H9 (cell line): ENCODE measurements around the gene ZFP36. TPM values are rescaled to one million over a fixed set of nuclear protein-coding genes. Genes with fewer than 3 reads are reported as not detected.

Source experiments
- DNase-seq: peaks from one replicate; pipeline ENCODE4 v3.0.0-alpha.2; 2017
- H2AFZ ChIP-seq: one replicate; pipeline ENCODE4 v1.6.1; 2013; ENCODE audit warnings: mild to moderate bottlenecking, low read length, control low read depth, moderate library complexity
- H2AK5ac ChIP-seq: 2 replicates; pipeline ENCODE4 v1.6.1; 2013; ENCODE audit warnings: low read length, control low read depth, mixed read lengths; ENCODE audit not compliant: insufficient read length
- H2BK120ac ChIP-seq: one replicate; pipeline ENCODE4 v1.6.1; 2013; ENCODE audit warnings: low read depth, mild to moderate bottlenecking, low read length, control low read depth, inconsistent platforms; ENCODE audit not compliant: poor library complexity, severe bottlenecking
- H2BK12ac ChIP-seq: 2 replicates; pipeline ENCODE4 v1.6.1; 2013; ENCODE audit warnings: low read length, control low read depth, mixed read lengths, low read depth; ENCODE audit not compliant: insufficient read length
- H2BK15ac ChIP-seq: 2 replicates; pipeline ENCODE4 v1.6.1; 2013; ENCODE audit warnings: low read depth, low read length, control low read depth
- H2BK20ac ChIP-seq: one replicate; pipeline ENCODE4 v1.6.1; 2013; ENCODE audit warnings: low read depth, mild to moderate bottlenecking, low read length, control low read depth, inconsistent platforms; ENCODE audit not compliant: poor library complexity, severe bottlenecking
- H2BK5ac ChIP-seq: 2 replicates; pipeline ENCODE4 v1.6.1; 2013; ENCODE audit warnings: low read length, control low read depth, mixed read lengths; ENCODE audit not compliant: insufficient read length
- H3K14ac ChIP-seq: 2 replicates; pipeline ENCODE4 v1.6.1; 2013; ENCODE audit warnings: low read length, control low read depth; ENCODE audit not compliant: insufficient read depth
- H3K18ac ChIP-seq: 2 replicates; pipeline ENCODE4 v1.6.1; 2013; ENCODE audit warnings: low read depth, mild to moderate bottlenecking, mixed read lengths, low read length, control low read depth; ENCODE audit not compliant: insufficient read length
- H3K23ac ChIP-seq: 2 replicates; pipeline ENCODE4 v1.6.1; 2013; ENCODE audit warnings: low read length, control low read depth, mixed read lengths, low read depth; ENCODE audit not compliant: insufficient read length
- H3K23me2 ChIP-seq: 2 replicates; pipeline ENCODE4 v1.6.1; 2013; ENCODE audit warnings: low read depth, mild to moderate bottlenecking, mixed read lengths, low read length, control low read depth; ENCODE audit not compliant: insufficient read length, poor library complexity, severe bottlenecking
- H3K27ac ChIP-seq: 2 replicates; pipeline ENCODE4 v1.5.1; 2013; ENCODE audit warnings: low read length, control low read depth, mixed read lengths, low read depth; ENCODE audit not compliant: insufficient read length
- H3K27me3 ChIP-seq: 2 replicates; pipeline ENCODE4 v1.6.1; 2013; ENCODE audit warnings: low read length, control low read depth, inconsistent platforms; ENCODE audit not compliant: insufficient read depth
- H3K4ac ChIP-seq: 2 replicates; pipeline ENCODE4 v1.6.1; 2013; ENCODE audit warnings: low read depth, mild to moderate bottlenecking, control low read depth, inconsistent platforms, low read length, moderate library complexity
- H3K4me1 ChIP-seq: 2 replicates; pipeline ENCODE4 v1.6.1; 2013; ENCODE audit warnings: low read length, control low read depth, inconsistent platforms; ENCODE audit not compliant: insufficient read depth
- H3K4me2 ChIP-seq: 2 replicates; pipeline ENCODE4 v1.6.1; 2013; ENCODE audit warnings: low read length, control low read depth, mixed read lengths; ENCODE audit not compliant: insufficient read length, insufficient read depth
- H3K56ac ChIP-seq: 2 replicates; pipeline ENCODE4 v1.6.1; 2013; ENCODE audit warnings: low read depth, mild to moderate bottlenecking, mixed read lengths, low read length, control low read depth; ENCODE audit not compliant: insufficient read length
- H3K79me1 ChIP-seq: 2 replicates; pipeline ENCODE4 v1.6.1; 2013; ENCODE audit warnings: low read depth, mild to moderate bottlenecking, moderate library complexity, low read length, control low read depth, inconsistent platforms; ENCODE audit not compliant: insufficient read depth, poor library complexity, severe bottlenecking
- H3K79me2 ChIP-seq: 2 replicates; pipeline ENCODE4 v1.6.1; 2013; ENCODE audit warnings: low read length, control low read depth, inconsistent platforms; ENCODE audit not compliant: insufficient read depth
- H3K9ac ChIP-seq: 2 replicates; pipeline ENCODE4 v1.6.1; 2013; ENCODE audit warnings: low read length, control low read depth, mixed read lengths; ENCODE audit not compliant: insufficient read length; ENCODE audit errors: extremely low read depth
- H3K9me3 ChIP-seq: one replicate; pipeline ENCODE4 v1.6.1; 2013; ENCODE audit warnings: low read depth, low read length, inconsistent platforms; ENCODE audit not compliant: control insufficient read depth
- H3T11ph ChIP-seq: one replicate; pipeline ENCODE4 v1.6.1; 2013; ENCODE audit warnings: mild to moderate bottlenecking, low read length, control low read depth, inconsistent platforms
- H4K20me1 ChIP-seq: one replicate; pipeline ENCODE4 v1.6.1; 2013; ENCODE audit not compliant: control insufficient read depth, insufficient read length, insufficient read depth
- H4K5ac ChIP-seq: 2 replicates; pipeline ENCODE4 v1.6.1; 2013; ENCODE audit warnings: low read depth, mild to moderate bottlenecking, mixed read lengths, low read length, control low read depth; ENCODE audit not compliant: insufficient read length
- H4K8ac ChIP-seq: replicated peaks from 2 replicates; pipeline ENCODE4 v1.6.1; 2013; ENCODE audit warnings: low read length, control low read depth, mixed read lengths, low read depth; ENCODE audit not compliant: insufficient read length
- H4K91ac ChIP-seq: 2 replicates; pipeline ENCODE4 v1.6.1; 2013; ENCODE audit warnings: low read depth, mild to moderate bottlenecking, moderate library complexity, mixed read lengths, low read length, control low read depth; ENCODE audit not compliant: insufficient read length
- H3K27ac Mint-ChIP-seq, 3 experiments: 2 replicates in 2 of 3; 3 replicates in 1 of 3; pipeline ENCODE4 v1.8.0; 2020 to 2021; ENCODE audit warnings: mixed read lengths in 3 of 3, mild to moderate bottlenecking in 1 of 3, moderate library complexity in 1 of 3
- H3K27me3 Mint-ChIP-seq: 2 replicates; pipeline ENCODE4 v1.8.0; 2021; ENCODE audit warnings: low read depth, mild to moderate bottlenecking, moderate library complexity, mixed read lengths
- H3K36me3 Mint-ChIP-seq, 3 experiments: 2 replicates in 2 of 3; 3 replicates in 1 of 3; pipeline ENCODE4 v1.8.0; 2020 to 2021; ENCODE audit warnings: low read depth in 3 of 3, mixed read lengths in 3 of 3; ENCODE audit not compliant: insufficient read depth in 1 of 3
- H3K4me1 Mint-ChIP-seq, 2 experiments: 2 replicates each; pipeline ENCODE4 v1.8.0; 2020; ENCODE audit warnings: mixed read lengths in 2 of 2
- H3K4me3 Mint-ChIP-seq, 2 experiments: 2 replicates in 1 of 2; 3 replicates in 1 of 2; pipeline ENCODE4 v1.8.0; 2020 to 2021; ENCODE audit warnings: mild to moderate bottlenecking in 2 of 2, mixed read lengths in 2 of 2, moderate library complexity in 1 of 2
- H3K9me3 Mint-ChIP-seq, 2 experiments: 2 replicates in 1 of 2; 3 replicates in 1 of 2; pipeline ENCODE4 v1.8.0; 2020; ENCODE audit warnings: mild to moderate bottlenecking in 2 of 2, mixed read lengths in 2 of 2, moderate library complexity in 1 of 2
- WGBS: extraction: QIAGEN DNeasy Blood & Tissue Kit; methylation state at CpG from one replicate; pipeline ENCODE4 v1.1.7; 2013; ENCODE audit warnings: missing lambda C conversion rate, low lambda C conversion rate, mixed read lengths; ENCODE audit not compliant: insufficient read length; ENCODE audit errors: extremely low coverage; 5-methylcytosine and 5-hydroxymethylcytosine counted together
- total RNA-seq: library from RNA; stranded (reverse); gene quantifications from 2 replicates; pipeline ENCODE4 v1.2.1, GENCODE V29; 2021
- TF ChIP-seq, protein P1 (sequence below): fragments of 200-600 bp; sonication (generic); conservative IDR thresholded peaks from 3 replicates; pipeline ENCODE4 v1.8.0; 2021; ENCODE audit warnings: antibody characterized with exemption, mild to moderate bottlenecking

ZFP36 gene
- total RNA-seq, 1 experiment from 2014 or later: 14.6 TPM

GRCh38 chr19:39422020-39422419 lies 15.4 kb downstream of the ZFP36 start:
- no peaks in the 10 kb centered on the region for H3K79me1 ChIP-seq
- H3K56ac ChIP-seq: no peak overlapping the region
- H3K18ac ChIP-seq: no peak overlapping the region
- H3K9me3 Mint-ChIP-seq: no peaks in the 10 kb centered on the region
- H4K5ac ChIP-seq: no peak overlapping the region
- no peak overlapping the region for H3K9ac ChIP-seq
- no peak overlapping the region for H3K27ac Mint-ChIP-seq
- H3K4ac ChIP-seq: no peak overlapping the region
- H2AFZ ChIP-seq: no peak overlapping the region
- H3K23me2 ChIP-seq: no peaks in the 10 kb centered on the region
- DNase-seq: no peak
- H3K9me3 ChIP-seq: no peaks in the 10 kb centered on the region
- no peak overlapping the region for H3K27ac ChIP-seq
- no peak overlapping the region for H3K14ac ChIP-seq
- 0 out of 2 replicates have a peak, but pooled peaks cover 3% of the 10 kb centered on the region for H3K4me1 ChIP-seq
- no peak overlapping the region for H2BK12ac ChIP-seq
- H3K27me3 ChIP-seq: no peaks in the 10 kb centered on the region
- peaks cover 36 to 87% (median 75%) of the 10 kb centered on the region in 3 experiments for H3K36me3 Mint-ChIP-seq
- H2BK120ac ChIP-seq: no peak overlapping the region
- no peak overlapping the region for H3K4me3 Mint-ChIP-seq
- no peak overlapping the region for H2BK5ac ChIP-seq
- no peak overlapping the region for H3T11ph ChIP-seq
- TF ChIP-seq, protein P1, sequence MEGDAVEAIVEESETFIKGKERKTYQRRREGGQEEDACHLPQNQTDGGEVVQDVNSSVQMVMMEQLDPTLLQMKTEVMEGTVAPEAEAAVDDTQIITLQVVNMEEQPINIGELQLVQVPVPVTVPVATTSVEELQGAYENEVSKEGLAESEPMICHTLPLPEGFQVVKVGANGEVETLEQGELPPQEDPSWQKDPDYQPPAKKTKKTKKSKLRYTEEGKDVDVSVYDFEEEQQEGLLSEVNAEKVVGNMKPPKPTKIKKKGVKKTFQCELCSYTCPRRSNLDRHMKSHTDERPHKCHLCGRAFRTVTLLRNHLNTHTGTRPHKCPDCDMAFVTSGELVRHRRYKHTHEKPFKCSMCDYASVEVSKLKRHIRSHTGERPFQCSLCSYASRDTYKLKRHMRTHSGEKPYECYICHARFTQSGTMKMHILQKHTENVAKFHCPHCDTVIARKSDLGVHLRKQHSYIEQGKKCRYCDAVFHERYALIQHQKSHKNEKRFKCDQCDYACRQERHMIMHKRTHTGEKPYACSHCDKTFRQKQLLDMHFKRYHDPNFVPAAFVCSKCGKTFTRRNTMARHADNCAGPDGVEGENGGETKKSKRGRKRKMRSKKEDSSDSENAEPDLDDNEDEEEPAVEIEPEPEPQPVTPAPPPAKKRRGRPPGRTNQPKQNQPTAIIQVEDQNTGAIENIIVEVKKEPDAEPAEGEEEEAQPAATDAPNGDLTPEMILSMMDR: no peak
- H2BK20ac ChIP-seq: no peak overlapping the region
- H3K4me1 Mint-ChIP-seq: peaks cover 11 to 14% of the 10 kb centered on the region in 2 experiments
- no peaks in the 10 kb centered on the region for H3K79me2 ChIP-seq
- no CpG with 5 or more reads among the region's 5 CpGs for WGBS
- H4K91ac ChIP-seq: no peak overlapping the region
- no peak overlapping the region for H4K8ac ChIP-seq
- H4K20me1 ChIP-seq: no peaks in the 10 kb centered on the region
- H2BK15ac ChIP-seq: no peak overlapping the region
- H3K23ac ChIP-seq: no peak overlapping the region
- no peak overlapping the region for H2AK5ac ChIP-seq
- H3K27me3 Mint-ChIP-seq: no peaks in the 10 kb centered on the region
- H3K4me2 ChIP-seq: no peak overlapping the region
